GM18858 (cell line): ENCODE data around the gene FOXL1.

Experiments
- ATAC-seq: cut with Tn5 transposase; IDR thresholded peaks from one replicate; pipeline ENCODE4 v1.9.1; 2021; ENCODE audit not compliant: unreplicated experiment

Gene FOXL1

GRCh38 chr16:86578061-86578599 lies at the start of gene FOXL1:
Gene FOXL1, plus strand, starts transcription at chr16:86578549. Its CDS starts 175 bp downstream, at chr16:86578724.
- ATAC-seq, result no peak

DNA sequence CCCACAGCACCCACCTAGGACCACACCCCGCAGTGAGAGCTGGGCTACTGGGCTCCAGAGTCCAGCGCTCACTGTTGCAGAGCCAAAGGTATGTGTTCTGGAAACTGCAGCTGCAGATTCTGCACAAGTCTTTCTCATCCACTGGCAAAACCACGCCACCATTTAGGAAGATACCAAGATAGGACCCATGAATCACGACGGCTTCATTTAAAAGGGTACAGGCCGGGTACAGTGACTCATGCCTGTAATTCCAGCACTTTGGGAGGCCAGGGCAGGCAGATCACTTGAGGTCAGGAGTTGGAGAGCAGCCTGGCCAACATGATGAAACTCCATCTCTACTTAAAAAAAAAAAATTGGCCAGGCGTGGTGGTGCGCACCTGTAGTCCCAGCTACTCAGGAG lies 49.2 kb upstream of the FOXL1 start:
- no peak for ATAC-seq

DNA sequence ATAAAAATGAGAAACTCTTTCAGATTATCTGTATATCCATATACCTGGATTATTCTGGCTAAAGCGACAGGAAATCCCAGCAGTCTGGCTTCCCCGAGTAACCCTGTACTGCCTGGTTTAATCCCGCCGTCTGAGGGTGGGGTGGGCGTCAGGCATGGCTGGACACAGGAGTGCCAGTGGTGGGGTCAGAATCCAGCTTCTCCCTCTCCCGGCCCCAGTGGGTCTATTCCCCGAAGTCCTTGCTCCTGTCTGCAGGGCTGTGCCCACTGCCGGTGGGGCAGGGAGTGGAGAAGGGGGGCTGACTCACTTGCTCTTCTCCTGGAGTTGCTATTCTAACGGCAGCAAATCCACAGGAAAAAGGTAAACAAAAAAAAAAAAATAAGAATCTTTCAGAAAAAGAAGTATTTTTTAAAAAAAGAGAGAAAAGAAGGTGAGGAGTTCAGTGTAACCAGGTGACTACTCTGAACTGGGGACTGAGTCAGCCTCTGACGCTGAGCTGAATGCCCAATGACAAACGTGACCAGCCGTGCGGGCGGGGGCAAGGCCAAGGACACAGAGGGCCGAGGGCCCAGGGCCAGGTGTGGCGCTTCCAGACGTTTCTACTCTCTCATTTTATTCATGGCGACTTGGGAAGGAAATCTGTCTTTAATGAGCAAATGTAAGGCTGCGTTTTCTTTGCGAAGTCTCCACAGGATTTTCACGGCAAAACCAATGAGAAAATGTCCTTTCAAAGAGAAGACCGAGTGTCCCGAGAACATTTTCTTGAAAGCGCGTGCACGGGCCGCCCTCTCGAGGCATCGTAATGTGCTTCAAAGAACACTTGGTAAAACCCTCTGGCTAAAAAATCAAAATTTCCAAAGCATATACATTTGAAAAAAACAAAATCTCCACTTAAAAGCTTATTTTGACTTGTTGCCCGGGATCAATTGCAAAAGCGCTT lies 47.8 kb upstream of the FOXL1 start:
- ATAC-seq, result no peak

DNA sequence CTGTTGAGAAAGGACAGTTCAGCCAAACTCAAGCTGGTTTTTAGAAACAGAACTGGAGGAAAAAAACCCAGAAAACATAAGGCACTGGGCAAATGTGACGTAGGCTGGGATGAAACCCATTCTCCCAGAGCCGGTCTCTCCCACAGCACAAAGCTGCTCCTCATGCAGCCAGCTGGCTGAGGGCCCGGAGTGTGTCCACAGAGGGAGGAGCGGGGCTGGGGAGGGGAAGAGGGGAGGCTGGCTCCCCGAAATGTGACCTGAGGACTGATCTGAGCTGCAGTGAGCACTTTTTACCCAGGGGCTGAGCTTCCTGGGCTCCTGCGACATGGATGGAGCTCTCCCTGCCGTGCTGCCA lies 47.2 kb upstream of the FOXL1 start:
- ATAC-seq, result no peak

DNA sequence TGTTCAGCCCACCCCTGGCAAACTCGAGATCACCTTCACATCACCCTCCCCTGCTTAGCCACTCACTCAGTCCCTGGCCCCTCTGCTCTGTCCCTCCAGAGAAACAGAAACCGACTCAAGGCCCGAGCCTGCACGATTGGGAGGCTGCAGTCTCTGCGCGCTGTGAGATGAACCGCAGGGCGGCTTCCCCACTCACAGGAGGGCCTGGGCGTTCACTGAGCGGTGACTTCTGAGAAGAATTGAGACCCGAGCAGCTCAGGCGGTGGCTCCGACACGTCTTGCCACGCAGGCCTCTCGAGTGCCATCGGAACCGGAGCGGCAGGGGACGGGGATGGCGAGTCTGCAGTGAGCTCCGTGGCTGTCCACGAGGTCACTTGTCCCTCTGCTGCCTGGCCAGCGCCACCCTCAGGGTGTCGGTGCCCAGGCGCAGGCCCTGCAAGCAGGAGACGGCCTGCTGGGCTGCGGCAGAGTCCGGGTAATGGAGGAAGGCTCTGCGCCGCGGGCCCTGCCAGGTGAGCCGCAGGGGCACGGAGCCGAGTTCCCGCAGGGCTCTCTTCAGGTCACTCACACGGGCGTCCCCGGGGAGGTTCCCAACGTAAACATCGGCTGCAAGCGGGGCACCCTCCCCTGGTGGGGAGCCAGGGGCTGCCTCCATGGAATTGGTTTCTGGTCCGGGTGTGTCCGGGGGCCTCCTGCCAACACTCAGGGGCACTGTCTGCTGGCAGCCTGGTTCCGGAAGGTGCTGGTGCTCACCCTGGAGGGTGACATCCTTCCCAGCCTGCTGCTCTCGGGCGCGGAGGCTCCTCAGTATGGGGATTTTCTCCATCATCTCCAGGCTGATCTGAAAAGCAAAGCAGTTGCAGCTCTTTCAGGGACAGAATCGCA lies 46.5 kb upstream of the FOXL1 start:
- no peak for ATAC-seq

DNA sequence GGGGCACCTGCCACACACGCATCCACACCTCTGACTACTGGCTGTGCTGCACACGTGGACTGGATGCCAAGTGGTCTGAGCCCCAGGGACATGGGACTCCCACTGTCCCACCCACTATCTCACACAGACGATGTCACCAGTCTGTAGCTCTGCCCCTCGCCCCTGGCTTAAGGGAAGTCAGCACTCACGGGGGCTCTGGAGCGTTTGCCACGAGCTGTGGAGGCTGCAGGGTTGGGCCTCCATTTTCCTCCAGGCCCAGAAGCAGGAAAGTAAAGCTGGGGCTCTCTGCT lies 45.9 kb upstream of the FOXL1 start:
- no peak for ATAC-seq

DNA sequence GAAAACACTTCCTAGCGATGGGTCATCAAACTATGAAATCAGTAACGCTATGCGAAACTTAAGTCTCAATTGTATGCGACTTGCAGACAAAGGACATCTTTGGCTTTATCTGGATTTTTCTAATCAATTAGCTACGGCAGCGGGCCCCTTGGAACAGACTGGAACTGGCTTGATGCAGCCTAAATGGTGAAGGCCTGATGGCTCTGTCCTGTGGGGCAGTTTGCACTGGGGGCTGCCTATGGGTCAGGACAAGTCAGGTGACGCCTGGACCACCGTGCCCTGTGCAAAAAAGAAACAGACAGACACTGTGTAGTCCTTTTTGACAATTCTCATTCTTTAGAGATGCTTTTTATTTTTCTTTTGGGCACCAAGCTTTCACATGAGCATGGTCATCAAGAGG lies 45.3 kb upstream of the FOXL1 start:
- ATAC-seq, result no peak

- ATAC-seq, result no peak
These were observed 44.5 kb upstream of the FOXL1 start for GRCh38 chr16:86533767-86534351.

GRCh38 chr16:86534779-86535615 lies 43.4 kb upstream of the FOXL1 start:
- ATAC-seq, result no peak

DNA sequence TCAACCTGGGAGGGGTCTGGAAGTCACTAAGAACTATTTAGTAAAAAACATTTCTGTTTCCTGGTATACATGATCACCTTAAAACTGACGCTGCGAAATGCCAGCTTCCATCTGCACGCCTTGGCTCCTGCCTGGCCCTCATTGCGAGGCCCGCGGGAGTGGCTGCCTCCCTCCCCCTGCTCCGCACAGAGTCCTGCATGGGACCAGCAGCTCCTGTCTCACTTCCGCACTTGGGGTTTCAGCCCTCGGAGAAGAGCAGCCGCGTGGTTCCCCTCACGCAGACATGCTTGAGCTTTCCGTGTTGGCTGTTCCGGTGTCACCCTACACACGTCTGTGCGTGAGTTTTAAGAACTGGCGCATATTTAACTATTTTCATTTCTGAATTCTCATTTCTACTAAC lies 41.7 kb upstream of the FOXL1 start:
- no peak for ATAC-seq

DNA sequence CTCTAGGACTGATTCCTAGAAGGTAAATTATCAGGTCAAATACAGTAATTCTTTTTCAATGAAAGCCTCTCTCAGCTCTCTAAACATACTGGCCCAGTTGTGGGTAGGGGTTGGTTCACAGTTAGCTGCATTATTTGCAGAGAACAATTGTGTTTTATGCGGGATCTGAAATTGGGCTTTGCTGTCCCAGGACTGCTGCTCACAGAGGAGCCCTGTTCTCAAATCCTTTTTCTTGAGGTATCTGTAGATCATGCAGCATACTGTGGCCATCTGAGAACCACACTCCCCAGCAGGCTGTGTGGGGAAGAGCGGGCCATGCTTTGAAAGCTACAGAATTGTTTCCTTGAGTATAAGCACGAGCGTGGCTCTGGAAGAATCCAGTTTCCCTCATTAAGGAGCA lies 40.9 kb upstream of the FOXL1 start:
- ATAC-seq, result no peak

- no peak for ATAC-seq
These were observed 40.1 kb upstream of the FOXL1 start for GRCh38 chr16:86538196-86538780.

GRCh38 chr16:86540894-86541293 lies 37.5 kb upstream of the FOXL1 start:
- no peak for ATAC-seq

- no peak for ATAC-seq
These were observed 36.8 kb upstream of the FOXL1 start for GRCh38 chr16:86541560-86541959.

DNA sequence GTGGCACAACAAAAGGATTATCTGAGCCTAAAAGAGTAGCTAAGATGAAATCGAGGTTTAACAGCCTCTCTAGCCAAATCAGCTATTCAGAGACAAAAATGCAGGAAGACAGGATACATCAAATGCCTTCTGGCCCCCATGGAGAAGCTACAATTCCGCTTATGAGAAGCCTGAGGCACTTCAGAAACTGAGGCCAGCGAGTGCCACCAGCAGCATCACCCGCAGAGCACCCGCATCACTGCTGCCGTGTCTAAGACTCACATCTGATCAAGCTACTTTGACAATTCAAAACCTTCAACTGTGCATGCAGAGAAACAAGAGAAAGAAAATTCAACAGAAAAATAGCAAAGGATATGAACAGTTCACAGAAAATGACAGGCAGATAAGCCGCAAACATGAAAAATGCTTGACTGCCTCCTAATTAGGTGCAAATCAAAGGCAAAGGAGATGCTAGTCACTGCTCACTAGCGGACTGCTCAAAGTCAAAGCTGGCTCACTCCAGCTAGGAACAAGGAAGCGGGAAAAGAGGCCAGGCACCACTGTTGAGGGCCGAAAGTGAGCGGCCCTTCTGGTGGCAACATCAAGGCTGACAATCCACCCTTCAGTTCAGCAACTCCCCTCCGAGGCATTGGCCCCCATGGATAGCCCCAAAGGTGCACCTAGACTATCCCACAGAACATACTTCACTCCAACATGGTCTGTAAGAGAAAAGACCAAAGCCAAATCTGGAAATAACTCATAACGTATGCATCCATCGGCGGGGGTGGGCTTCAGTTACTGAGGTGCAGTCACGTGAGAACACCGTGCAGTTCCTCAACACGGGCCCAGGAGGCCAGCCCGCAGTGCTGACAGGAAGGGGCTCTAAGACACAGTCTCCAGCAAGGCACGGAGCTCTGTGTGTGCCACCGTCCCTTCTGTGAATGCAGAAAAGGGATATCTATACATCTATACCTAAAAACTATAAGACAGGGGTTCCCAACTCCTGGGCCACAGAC lies 35.3 kb upstream of the FOXL1 start:
- ATAC-seq, result no peak

DNA sequence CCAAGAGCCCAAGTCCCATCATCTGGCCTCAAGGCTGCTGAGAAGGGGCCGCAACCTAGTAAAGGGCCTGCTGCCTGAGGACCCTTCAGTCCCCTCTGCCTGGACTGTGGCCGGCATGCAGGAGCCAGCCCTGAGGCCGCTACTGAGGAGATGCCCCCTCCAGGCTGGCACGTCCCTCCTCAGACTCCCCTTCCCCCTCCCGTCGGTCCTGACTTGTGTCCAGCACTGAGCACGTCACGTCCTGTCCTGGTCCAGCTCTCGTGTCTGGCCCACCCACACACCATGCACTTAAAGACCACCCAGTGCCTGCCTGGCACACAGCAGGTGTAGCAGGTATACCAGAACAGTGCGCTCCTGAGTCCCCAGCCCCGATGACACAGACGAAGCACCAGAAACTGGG lies 32.9 kb upstream of the FOXL1 start:
- ATAC-seq, result no peak

GRCh38 chr16:86545954-86546637 lies 32.3 kb upstream of the FOXL1 start:
- ATAC-seq, result no peak

- no peak for ATAC-seq
These were observed 31.7 kb upstream of the FOXL1 start for GRCh38 chr16:86546638-86547013.

DNA sequence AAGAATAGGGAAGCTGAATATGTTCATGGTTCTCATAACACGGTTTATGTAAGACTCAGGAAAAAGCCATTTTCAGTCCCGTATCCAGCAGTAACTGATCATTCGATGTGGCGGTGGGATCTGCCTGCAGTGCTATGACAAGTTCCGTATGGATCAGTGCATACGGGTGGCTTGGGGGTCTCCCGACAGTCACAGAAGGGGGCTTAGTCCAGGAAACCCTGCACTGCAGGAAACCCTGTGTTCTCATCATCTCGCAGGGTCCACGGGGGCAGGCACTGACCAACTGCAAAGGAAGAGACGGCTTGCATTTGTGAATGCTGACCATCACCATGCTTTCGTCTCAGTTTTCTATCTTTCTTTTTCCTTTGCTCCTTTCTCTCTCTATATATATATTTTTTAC lies 31.1 kb upstream of the FOXL1 start:
- ATAC-seq, result no peak
